Endometrium (tissue), 2 donors: ENCODE measurements around the gene TIFAB.

ENCODE experiments used
- FAIRE-seq: peaks from 2 replicates; lab custom pipeline; 2012; peaks lifted over from hg19 to GRCh38; lab: Jason Lieb, UNC
- donor health status: control.
- donor health status: control.

Gene TIFAB

DNA sequence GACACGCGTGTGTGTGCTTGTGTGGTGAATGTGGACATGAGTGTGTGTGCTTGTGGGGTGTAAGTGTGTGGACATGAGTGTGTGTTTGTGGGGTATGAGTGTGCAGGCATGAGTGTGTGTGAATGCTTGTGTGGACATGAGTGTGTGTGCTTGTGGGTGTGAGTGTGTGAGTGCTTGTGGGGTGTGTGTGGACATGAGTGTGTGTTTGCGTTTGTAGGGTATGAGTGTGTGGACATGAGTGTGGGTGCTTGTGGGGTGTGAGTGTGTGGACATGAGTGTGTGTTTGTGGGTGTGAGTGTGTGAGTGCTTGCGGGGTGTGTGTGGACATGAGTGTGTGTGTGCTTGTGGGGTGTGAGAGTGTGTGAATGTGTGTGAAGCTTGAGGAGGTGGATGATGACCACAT is 29.8 kb upstream of the TIFAB start:
- FAIRE-seq: no peak

DNA sequence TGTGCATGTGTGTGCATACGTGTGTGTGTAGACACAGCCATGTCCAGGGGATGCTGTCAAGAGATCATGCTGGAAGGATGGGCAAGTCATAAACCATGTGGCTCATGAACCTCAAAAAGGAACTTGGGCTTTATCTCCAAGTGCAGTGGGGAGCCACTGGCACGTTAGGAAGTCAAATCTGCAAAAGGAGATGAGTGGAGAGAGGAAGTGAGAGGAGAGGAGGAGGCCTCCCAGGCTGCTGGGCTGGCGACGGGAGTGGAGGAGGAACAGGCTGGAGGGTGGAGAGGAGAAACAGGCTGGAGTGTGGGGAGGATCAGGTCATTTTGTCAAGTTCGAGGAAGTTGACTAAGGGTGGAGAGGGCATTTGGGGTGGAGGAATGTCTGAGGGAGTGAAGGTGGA is 29.2 kb upstream of the TIFAB start:
- FAIRE-seq: no peak

DNA sequence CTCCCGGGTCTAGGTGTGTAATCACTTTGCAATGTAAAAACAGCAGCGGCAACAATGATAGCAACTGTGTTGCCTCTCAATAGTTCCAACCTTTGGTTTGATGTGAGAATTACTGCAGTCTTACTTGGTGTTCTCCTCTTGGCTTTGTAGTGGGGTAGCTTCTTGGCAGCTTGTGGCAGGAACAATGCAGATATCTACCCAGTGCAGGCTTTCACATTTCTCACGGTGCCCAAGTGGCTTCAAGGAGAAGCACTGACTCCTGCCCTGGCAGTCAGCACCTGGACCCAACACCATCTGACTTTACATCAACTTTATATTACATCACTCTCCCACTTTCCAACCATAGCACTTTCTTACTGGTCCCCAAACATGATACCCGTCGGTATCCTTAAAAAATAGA is 28.4 kb upstream of the TIFAB start:
- no peak for FAIRE-seq

DNA sequence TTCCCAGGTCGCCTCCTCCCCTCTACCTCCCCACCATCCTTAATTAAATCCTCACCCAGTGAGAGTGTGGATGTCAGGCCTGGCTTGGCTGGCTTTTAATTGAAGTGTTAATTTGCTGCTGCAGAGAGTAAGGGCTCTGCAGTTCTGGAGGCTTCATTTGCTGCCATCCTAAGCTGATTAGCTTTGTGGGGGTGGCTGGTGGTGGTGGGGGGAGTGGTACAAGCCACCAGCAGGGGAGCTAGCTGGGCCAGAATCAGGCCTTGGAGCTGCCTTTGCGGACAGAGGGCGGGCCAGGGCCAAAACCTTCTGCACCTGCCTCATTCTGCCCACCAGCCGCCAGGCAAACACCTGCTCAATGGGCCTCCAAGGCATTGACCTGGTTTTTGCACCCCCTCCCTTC is 26.8 kb upstream of the TIFAB start:
- FAIRE-seq: no peak

DNA sequence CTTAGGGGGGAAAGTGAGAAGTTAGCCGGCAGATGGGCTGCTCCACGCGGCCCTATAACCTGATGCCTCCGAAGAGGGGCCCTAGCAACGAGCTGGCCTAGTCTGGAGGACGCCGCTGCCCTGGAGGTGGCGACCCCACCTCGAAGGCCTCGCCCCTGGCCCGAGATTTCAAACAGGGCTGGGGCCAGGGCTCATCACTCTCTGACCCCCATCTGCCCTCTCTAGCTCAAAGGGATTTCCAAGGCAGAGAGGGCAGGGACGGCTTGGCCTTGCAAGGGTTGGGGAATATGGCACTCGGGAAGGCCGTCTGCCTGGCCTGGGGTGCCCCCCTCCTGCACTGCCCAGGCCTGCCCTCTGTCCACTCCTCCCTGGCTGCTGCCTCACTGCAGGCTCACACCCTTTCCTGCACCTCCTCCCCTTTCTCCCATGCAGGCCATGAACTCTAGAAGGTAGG is 25.5 kb upstream of the TIFAB start:
- no peak for FAIRE-seq

DNA sequence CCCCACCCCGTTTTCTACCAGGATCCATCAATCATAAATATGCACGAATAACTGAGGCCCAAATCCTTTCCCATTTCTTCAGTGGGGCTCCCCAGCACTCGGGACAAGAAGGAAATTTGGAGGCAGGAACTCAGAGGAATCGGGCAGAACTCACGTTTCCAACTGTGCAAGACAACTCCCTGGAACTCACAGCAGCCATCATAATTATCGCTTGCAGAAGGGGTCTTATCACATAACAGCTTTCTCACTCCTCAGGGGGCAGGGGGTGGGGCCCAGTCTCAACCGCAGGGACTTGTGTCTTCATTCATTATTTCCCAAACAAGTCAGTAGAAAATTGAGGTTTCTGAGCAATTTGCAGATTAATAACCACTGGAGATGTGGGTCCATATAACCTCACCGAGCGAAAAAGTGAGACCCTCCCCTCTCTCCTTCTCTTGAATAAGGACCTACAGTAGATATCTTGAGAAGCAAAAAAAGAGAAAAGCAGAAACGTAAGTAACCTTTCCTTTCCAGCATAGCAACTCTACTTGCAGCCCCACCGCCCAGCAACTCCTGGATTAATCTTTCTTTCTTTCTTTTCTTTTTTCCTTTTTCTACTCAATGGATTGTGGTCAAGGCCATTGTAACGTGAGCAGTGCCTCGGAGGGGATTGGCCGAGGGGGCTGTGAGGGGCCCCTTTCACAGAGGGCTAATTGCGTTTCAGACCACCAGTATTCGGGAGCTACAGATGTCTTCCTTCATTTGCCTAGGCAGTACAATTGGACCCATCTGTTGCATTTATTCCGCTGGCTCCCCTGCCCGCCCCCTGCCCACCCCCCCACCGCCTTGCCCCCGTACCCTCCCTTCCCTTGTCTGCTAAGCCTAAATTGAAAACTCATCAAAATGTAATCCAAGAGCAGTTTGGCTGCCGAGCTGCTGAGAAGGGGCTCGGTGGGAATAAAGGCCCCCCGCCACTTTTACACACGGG is 24.7 kb upstream of the TIFAB start:
- FAIRE-seq: no peak

DNA sequence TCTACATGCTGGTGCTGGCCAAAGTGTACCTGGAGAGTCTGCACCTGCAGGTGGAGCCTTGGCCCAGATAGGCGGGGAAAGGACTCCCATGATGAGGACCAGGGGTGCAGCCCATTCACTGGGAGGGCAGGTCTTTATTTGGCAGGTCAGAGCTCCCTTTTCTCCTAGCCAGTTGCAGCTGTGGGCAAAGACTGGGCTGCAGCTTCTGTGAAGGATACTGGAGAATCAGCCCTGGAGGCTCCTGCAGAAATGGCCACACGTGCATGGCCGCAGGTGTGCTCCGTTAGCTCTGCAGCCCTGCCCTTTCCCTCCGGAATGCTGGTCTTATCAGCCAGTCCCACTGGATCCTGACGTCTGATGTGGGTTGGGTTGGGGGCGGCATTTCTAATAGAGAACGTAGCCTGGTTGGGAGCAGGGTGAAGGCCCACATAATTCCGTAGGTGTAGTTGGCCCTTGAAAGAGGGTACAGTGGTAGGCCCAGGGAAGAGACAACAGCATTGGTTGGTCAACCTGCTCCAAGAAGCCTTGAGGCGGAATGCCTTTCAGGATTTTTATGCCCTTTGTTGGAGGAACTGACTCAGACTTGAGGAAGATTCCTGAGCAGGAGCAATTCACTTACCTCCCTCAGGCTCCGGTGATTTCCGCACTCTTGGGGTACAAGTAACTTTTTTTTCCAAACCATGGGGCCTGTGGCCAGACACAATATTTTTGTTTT is 22.0 kb upstream of the TIFAB start:
- FAIRE-seq: no peak

DNA sequence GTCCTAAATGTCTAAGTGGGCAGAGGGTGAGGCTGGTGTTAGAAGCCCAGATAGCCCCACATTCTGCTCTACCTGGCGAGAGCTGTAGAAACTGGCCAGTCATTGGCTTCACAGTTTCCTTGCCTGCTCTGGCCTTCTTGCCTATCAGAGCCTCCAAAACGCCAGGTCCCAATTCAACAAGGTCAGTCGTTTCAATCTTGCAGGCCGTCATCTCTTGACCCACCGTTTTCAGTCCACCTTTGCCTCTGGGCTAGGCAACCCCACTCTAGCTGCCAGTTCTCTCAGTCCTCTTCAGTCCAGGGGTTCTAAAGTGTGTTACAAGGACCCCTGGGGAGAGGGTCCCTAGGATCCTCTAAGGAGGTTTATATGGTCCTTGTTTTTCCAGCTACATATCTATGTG is 20.0 kb upstream of the TIFAB start:
- no peak for FAIRE-seq

DNA sequence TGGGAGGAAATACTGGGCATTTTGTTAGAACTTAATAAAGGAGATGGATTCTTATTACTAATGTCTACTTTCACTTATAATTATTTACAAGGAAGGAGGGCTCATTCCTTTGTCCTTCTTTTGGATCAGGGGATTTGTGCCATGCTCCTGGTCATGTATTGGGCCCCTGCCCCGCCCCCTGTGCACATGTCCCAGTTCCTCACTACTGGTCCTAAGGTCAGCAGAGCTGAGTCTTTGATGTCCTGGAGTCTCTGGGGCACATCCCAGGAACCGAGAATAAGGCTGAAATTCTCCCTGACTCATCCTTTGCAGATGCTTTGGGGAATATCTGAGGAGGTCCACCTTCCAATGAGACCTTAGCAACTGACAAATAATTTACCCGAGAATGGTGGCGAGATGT is 19.6 kb upstream of the TIFAB start:
- no peak for FAIRE-seq

DNA sequence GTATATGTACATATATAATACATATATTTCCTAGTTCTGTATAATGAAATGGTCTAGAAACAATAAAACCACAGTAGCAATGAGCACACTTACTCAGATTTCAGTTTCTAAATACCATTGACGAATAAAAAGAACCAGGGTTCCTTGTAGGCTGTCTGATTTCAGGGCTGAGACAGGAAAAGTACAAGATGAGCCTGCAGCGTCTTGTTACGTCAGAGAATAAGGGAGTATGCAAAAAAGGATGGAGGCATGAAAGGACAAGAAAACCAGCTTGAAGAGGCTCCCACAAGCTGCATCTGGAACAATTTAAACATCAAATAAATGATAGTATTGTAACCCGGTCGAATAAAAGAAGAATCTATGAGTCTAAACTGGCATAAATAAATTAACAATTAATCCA is 17.8 kb upstream of the TIFAB start:
- FAIRE-seq: no peak

DNA sequence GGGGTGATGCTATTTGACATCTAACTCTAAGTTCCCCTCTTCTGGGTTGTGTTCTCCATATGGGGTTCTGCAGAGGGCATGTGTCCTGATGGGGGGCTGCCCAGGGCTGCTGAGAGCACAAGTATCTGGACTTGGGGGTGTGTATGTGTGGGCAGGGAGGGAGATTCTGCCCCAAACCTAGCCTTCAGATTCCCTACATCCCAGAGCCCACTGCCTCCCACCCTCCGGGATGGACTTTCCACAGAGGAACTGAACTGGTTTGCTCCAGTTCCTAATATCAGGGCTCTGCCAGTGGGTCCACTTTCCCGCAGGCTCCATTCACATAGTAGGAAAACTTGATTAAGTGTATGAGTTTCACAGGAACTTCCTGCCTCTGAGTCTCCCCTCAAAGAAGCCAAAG is 16.4 kb upstream of the TIFAB start:
- FAIRE-seq: no peak

DNA sequence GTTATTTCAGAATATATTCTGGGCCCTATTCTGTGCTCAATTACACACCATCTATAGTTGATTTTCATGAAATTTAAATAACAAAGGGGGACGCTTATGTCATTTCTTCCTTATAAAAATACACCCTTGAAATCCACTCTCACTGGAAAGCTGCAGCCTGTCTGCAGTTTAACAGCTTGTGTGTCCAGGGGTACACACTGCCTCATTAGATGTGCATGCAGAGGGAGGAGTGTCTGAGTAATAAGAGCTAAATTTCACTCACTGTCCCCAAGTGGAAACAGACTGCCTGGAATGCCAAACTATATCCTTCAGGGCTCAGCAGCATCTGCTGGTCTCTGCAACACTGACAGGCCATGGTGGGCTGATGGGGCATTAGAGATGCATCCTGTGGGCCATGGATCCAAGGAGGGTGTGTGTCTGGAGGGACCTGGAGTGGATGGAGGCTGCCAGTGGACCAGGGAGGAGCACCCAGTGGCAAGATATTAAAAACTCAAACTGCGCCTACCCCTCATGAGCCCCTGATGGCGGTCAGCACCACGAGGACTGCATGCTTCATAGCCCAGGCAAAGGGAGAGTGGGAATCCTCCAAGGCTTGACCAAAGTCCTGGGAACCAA is 15.8 kb upstream of the TIFAB start:
- FAIRE-seq: no peak

DNA sequence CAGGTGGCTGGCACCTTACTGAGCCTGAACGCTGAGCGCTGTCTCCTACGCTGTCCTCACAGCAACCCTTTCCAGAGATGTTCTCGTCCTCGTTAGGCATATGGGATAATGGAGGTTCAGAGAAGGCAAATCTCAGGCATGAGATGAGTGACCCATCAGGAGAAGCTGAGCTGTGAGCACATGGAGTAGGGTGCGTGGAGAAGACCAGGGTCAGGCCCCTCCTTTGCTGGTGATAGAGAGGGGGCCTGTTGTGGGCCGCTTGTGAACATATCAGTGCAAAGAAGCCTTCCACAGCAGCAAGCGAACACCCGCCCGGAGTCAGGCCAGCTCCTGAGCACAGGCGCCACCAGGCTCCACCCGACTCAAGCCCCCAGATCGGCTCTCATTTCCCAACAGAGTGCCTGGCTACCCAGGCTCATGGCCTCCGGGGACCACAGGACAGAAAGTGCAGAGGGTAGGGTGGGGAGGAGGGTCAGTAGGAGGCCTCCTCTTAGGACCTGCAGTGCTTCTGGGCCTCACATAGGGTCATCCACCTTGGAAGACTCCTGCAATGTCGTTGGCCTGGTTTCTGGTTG is 15.0 kb upstream of the TIFAB start:
- no peak for FAIRE-seq

DNA sequence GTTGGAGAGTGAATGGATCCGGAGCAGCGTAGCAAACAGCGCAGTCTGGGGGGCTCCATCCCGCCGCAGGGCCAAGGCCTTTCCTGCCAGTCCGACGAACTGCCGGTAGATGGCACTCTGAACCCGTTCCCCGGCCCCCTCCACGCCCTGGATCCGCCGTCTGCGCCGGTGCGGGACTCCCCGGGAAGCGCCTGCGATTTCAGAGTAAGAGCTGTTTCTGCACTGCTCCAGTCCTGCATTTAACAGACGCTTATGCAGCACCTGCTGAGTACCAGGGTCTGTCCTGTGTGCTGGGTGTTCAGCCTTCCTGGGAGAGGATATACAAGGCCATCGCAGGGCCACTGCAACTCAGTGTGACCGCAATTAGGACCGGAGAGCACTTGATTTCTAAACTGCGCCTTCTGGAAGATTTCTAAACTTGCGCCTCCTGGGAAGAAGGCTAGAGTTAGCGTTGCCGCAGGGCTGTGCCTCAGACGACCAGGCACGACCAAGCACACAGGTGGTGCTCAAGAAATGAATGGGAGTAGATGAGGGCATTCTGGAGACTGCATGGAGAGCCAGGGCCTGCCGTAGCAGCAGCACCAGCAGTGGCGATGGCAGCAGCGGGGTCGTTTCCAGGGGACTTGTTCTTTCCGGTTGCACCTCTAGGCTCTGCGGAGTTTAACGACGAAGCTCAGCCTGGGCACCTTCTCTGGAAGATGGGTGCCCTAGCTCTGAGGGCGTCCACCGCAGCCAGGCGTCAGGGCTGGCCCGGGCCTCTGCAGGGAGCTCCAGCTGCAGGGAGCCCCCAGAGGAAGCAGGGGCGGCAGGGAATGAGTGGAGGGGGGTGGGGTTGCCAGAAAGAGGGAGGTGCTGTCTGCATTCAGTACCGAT is 14.3 kb upstream of the TIFAB start:
- no peak for FAIRE-seq

DNA sequence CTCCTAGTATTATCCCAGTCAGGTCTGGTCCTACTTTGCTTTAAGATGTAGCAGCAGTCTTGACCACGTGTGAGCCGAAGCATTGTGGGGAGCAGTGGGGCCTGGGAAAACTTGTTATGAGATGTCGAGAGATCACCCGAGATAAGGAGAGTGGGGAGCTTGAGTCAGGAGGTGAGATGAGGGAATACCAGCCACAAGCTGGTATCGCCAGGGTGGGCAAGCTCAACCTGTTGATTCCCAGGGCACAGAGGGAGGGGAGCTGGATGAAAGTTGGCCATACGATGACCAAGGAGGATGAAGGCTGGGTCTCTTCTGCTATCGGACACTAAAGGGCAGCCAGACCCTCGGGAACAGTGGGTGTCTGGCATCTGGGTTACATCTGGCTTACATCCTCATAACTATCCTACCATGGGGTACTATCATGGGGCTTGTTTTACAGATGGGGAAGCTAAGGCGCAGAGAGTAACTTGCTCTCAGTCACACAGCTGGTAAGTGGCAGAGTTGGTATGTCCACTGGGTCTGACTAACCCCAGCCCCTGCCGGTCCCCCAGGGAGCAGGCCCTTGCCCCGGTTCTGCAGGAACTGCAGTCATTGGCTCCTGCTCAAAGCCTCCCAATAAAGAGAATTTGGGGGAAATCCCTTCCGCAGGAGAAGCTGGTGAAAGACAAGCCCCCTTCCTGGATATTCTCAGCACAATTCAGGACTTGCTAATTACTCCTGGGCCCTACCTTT is 13.4 kb upstream of the TIFAB start:
- no peak for FAIRE-seq

DNA sequence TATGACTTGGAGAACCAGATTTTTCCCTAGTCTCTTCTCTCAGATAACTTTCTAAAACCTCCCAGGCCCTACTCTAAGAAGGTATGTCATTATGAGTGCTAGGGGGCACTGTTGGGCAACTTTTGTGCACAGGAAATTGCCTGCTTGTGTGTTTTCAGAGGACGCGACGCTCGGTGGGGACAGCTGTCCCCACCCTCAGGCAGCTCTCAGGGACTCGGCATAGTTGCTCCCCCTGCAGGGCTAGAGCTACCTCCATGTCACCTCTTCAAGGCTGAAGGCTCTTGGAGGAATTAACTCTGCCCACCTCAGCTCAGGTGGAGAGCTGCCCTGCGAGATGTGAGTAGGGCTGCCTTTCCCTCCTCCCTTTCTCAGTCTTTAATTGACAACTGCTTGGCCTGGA is 10.2 kb upstream of the TIFAB start:
- FAIRE-seq: no peak

DNA sequence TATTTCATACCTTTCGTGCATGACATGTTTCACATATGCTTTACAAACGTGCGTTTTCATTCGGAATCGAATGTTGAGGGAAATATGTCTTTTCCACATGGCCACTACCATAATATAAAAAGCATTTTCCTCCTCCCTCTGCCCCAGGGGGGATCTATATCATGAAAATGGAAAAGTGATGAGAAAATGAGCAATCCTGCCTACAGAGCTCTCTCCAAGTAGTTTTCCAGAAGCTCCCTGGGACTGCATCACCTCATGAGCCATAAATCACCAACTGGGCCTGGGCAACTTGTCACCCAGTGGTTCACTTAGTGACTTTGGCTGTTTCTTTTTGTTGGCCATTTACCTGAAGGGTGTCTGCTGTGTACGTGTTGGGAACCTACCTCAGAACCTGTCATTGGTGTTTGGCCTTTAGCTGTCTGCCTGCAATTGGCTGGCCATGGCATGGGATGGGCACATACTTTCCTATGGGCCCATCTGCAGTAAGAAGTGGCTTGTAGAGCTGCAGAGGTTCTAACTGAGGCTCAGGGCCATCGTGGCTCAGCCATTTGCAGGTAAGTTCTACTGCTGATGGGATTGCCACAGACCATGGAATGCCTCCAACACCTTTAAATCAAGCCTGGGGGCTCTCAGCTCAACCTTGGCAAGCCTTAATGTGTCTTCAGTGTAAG is 9.5 kb upstream of the TIFAB start:
- FAIRE-seq: no peak

DNA sequence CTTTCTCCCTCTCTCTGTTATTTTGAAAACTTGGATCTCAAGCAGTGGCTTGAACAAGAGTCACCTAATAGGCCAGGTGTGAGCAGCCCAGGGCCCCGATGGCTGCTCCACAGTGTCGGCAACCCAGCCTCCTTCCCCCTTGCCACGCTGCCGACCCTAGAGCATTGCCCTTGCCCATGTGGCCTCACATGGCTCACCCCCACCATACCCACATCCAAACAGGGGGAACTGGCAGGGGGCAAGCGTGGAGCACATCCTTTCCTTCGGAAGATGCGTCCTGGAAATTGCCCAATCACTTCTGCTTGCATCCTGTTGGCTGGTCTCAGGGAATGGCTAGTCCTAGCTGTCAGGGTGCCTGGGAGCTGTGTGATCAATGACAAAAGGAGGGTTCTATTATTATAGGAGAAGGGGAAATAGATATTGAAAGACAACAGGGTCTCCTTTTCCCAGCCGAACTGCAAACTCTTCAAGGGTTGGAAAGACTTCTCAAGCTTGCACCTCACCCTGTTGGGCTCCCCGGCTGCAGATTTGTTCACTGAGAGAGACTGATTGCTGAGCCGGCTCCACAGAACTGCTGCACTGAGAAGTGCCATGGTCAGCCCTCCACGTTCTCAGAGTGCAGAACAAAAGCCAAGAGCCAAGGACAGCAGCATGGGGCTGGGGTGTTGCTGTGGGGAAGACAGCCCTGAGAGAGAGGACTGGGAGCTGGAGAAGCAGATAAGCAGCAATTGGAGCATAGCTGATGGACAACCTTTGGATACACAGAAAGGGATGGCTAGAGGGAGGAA is 8.3 kb upstream of the TIFAB start:
- no peak for FAIRE-seq

DNA sequence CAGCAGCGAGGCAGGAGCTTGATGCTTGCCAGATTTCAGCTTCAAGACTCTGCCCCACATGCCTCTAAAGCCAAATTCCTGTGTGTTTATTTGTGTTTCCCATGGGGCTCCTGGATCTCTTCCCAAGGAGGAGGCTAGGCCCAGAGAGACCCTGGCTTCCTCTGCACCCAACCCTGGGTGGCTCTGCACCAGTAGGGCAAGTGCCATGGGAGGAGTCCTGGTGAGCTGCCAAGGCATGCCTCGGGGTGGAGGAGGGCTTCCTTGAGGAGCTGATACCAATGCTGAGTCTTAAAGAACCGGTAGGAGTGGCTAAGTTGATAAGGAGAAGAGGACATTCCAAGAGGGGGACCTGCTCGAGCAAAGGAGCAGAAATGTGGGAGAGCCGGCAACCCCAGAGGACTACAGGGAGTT is 6.8 kb upstream of the TIFAB start:
- FAIRE-seq: no peak

DNA sequence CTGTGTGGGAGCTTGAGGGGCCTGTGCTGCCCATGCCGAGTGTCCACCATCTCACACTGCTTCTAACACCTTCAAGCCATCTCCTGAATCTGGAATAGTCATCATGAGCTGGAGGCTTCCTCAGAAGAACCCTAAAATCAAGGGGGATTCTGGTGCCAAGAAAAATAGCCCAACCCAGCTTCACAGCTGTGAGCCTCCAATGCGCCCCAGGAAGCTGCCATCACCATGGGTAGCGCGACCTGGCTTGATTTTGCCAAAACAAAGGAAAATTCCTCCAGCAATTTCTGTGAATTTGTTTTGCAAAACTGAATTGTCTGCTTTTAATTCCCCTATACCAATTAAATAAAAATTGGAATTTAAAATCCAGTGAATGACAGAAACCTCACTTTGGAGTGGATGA is 6.2 kb upstream of the TIFAB start:
- FAIRE-seq: no peak
